HCT116 (cell line): ENCODE results near the gene TPPP3. TPM values are rescaled to one million over a fixed set of nuclear protein-coding genes. Genes with fewer than 3 reads are reported as not detected.

Experiments used
- ATAC-seq: fragments of 200-7000 bp; cut with Tn5 transposase; 2 replicates; pipeline ENCODE4 v1.9.1; 2020; ENCODE audit warnings: mild to moderate bottlenecking, moderate library complexity
- BruUV-seq: library from RNA; stranded (reverse); fragments of 400-500 nt; replicated peaks from 2 replicates; lab custom pipeline; 2021; lab: Mats Ljungman, UMichigan
- CTCF ChIA-PET: fragments of 300-600 bp; sonication (Branson Sonifier 250); formaldehyde crosslinking; loops from one replicate; lab custom pipeline; 2021; ENCODE audit warnings: antibody characterized with exemption; lab: Charles Lee
- POLR2A ChIA-PET: fragments of 300-600, 350-600 bp; sonication (Branson Sonifier 250); formaldehyde crosslinking; loops from one replicate; lab custom pipeline; 2021; ENCODE audit warnings: antibody characterized with exemption; lab: Charles Lee
- RAD21 ChIA-PET, 2 experiments: fragments of 300-600 bp; sonication (Branson Sonifier 250); formaldehyde crosslinking; loops; one replicate each; lab custom pipeline; 2023; ENCODE audit warnings: low total read pairs in 2 of 2; ENCODE audit not compliant: uncharacterized antibody in 2 of 2, unreplicated experiment in 2 of 2, low non-redundant PET in 1 of 2; lab: Charles Lee
- DNase-seq: peaks from one replicate; pipeline ENCODE4 v3.0.0-alpha.2; 2010; ENCODE audit warnings: low read depth, low spot score
- H2AFZ ChIP-seq: fragments of 200-600 bp; shearing (Covaris generic), sonication (generic); 2 replicates; pipeline ENCODE4 v1.6.1; 2017; ENCODE audit warnings: low read depth, mixed run types, mixed read lengths, antibody characterized with exemption, low read length; ENCODE audit not compliant: poor library complexity, severe bottlenecking
- H3K27ac ChIP-seq: 2 replicates; pipeline ENCODE4 v1.5.1; 2012; ENCODE audit warnings: low read depth, low read length
- H3K27me3 ChIP-seq: fragments of 200-600 bp; sonication (generic); 2 replicates; pipeline ENCODE4 v1.6.1; 2016; ENCODE audit warnings: mixed run types, low read length, mixed read lengths; ENCODE audit not compliant: insufficient read depth
- H3K36me3 ChIP-seq, 2 experiments: fragments of 200-500 bp in 1 of 2; fragments of 200-600 bp in 1 of 2; sonication (Bioruptor generic) in 1 of 2; sonication (generic) in 1 of 2; 2 replicates each; pipeline versions ENCODE4 v1.5.1 to v1.6.1; 2014 to 2016; ENCODE audit warnings: low read length in 2 of 2, inconsistent platforms in 1 of 2, mixed read lengths in 1 of 2, mixed run types in 1 of 2; ENCODE audit not compliant: insufficient read depth in 2 of 2, control insufficient read depth in 1 of 2
- H3K4me1 ChIP-seq, 2 experiments: fragments of 200-600 bp in 1 of 2; sonication (generic) in 1 of 2; 2 replicates each; pipeline versions ENCODE4 v1.5.1 to v1.6.1; 2012 to 2017; ENCODE audit warnings: low read length in 2 of 2, inconsistent platforms in 1 of 2, mild to moderate bottlenecking in 1 of 2, mixed read lengths in 1 of 2, mixed run types in 1 of 2, moderate library complexity in 1 of 2; ENCODE audit not compliant: insufficient read depth in 2 of 2, control insufficient read depth in 1 of 2
- H3K4me2 ChIP-seq: fragments of 200-600 bp; sonication (generic); 2 replicates; pipeline ENCODE4 v1.6.1; 2017; ENCODE audit warnings: mixed run types, low read length, mixed read lengths
- H3K4me3 ChIP-seq, 2 experiments: fragments of 200-600 bp in 1 of 2; sonication (generic) in 1 of 2; replicated peaks in 1 of 2; 2 replicates each; pipeline ENCODE4 v1.5.1; 2011 to 2016; ENCODE audit warnings: low read length in 2 of 2, control low read depth in 1 of 2, low read depth in 1 of 2, mild to moderate bottlenecking in 1 of 2, mixed read lengths in 1 of 2, mixed run types in 1 of 2
- H3K79me2 ChIP-seq: fragments of 200-600 bp; sonication (generic); 2 replicates; pipeline ENCODE4 v1.6.1; 2017; ENCODE audit warnings: mild to moderate bottlenecking, mixed run types, low read length, moderate library complexity, mixed read lengths; ENCODE audit not compliant: insufficient read depth
- H3K9ac ChIP-seq: fragments of 200-600 bp; sonication (generic); 2 replicates; pipeline ENCODE4 v1.6.1; 2016; ENCODE audit warnings: low read length, mixed read lengths
- H3K9me2 ChIP-seq: fragments of 200-600 bp; sonication (generic), shearing (Covaris generic); 2 replicates; pipeline ENCODE4 v1.6.1; 2017; ENCODE audit warnings: mixed run types, mild to moderate bottlenecking, moderate library complexity; ENCODE audit not compliant: insufficient read depth
- H3K9me3 ChIP-seq, 2 experiments: fragments of 200-500 bp in 1 of 2; fragments of 200-600 bp in 1 of 2; sonication (Bioruptor generic) in 1 of 2; sonication (generic) in 1 of 2; 2 replicates each; pipeline ENCODE4 v1.6.1; 2014 to 2017; ENCODE audit warnings: low read length in 2 of 2, mixed read lengths in 2 of 2, inconsistent platforms in 1 of 2, low read depth in 1 of 2, mild to moderate bottlenecking in 1 of 2, mixed run types in 1 of 2, moderate library complexity in 1 of 2; ENCODE audit not compliant: control insufficient read depth in 1 of 2, insufficient read depth in 1 of 2
- H4K20me1 ChIP-seq: fragments of 200-600 bp; sonication (generic), shearing (Covaris generic); 2 replicates; pipeline ENCODE4 v1.6.1; 2017; ENCODE audit warnings: mixed run types, mild to moderate bottlenecking, moderate library complexity; ENCODE audit not compliant: insufficient read depth
- EGR1 ChIP-seq: IDR thresholded peaks from 2 replicates; pipeline ENCODE4 v1.6.1; 2012; ENCODE audit warnings: low read depth
- EZH2 ChIP-seq: fragments of 200-600 bp; sonication (generic); IDR thresholded peaks from 2 replicates; pipeline ENCODE4 v1.6.1; 2017; ENCODE audit warnings: antibody characterized with exemption, mixed run types
- EZH2phosphoT487 ChIP-seq: fragments of 200-600 bp; IDR thresholded peaks from 2 replicates; pipeline ENCODE4 v1.6.1; 2018; ENCODE audit warnings: antibody characterized with exemption, borderline replicate concordance
- FOSL1 ChIP-seq: IDR thresholded peaks from 2 replicates; pipeline ENCODE4 v1.6.1; 2012; ENCODE audit warnings: low read depth
- POLR2A ChIP-seq: IDR thresholded peaks from 2 replicates; pipeline ENCODE4 v1.7.0; 2011; ENCODE audit warnings: borderline replicate concordance; ENCODE audit not compliant: insufficient read depth, insufficient read length; ENCODE audit errors: extremely low read depth
- RAD21 ChIP-seq: IDR thresholded peaks from 2 replicates; pipeline ENCODE4 v1.6.1; 2012; ENCODE audit warnings: low read depth, mild to moderate bottlenecking
- SP1 ChIP-seq: IDR thresholded peaks from 2 replicates; pipeline ENCODE4 v1.6.1; 2012; ENCODE audit warnings: low read depth
- YY1 ChIP-seq: IDR thresholded peaks from 2 replicates; pipeline ENCODE4 v1.6.1; 2011; ENCODE audit warnings: low read length, low read depth, moderate library complexity, mild to moderate bottlenecking; ENCODE audit not compliant: insufficient replicate concordance; ENCODE audit errors: extremely low read depth
- ZFX ChIP-seq: fragments of 450-650 bp; IDR thresholded peaks from 2 replicates; pipeline ENCODE4 v1.6.1; 2017
- intact Hi-C: fragments of 100-400 bp; cut with micrococcal nuclease; formaldehyde crosslinking; loops from 2 replicates; pipeline ENCODE4 v1.10.0; 2022
- total RNA-seq: library from RNA; stranded (reverse); gene quantifications from one replicate; pipeline ENCODE4 v1.2.1, GENCODE V29; 2021; ENCODE audit not compliant: unreplicated experiment
- TF ChIP-seq, protein P1 (sequence below): IDR thresholded peaks from 2 replicates; pipeline ENCODE4 v1.6.1; 2011; ENCODE audit warnings: mild to moderate bottlenecking, low read length, moderate library complexity; ENCODE audit not compliant: insufficient replicate concordance; ENCODE audit errors: extremely low read depth
- TF ChIP-seq, protein P2 (sequence below): IDR thresholded peaks from 2 replicates; pipeline ENCODE4 v1.6.1; 2012; ENCODE audit warnings: low read depth

Gene TPPP3
- total RNA-seq, 1 experiment from 2014 or later: 1.2 TPM

DNA sequence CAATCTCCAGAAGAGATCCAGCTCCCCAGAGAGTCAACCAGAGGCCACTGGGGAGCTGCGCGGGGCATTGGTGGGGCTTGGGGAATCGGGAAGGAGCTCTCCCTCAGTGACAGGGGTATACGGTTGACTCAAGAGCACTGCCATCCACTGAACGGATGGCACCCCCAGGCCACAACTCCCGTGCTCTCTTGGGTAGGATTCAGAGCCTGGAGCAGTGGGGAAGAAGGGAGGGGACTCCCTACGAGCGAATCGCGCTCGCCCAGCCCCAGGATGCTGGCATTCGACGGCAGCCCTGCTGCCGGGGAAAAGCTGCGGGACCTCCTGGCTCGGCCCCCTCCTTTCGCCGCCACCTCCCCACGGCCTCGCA lies 473 bp upstream of the TPPP3 start:
- Histone ChIP-seq H3K79me2 (no peaks in the 10 kb centered on the region), H3K9me2 (no peaks in the 10 kb centered on the region), H3K4me3 (no peak overlapping the region), H3K27ac (no peak overlapping the region), H3K9ac (no peak overlapping the region), H3K36me3 (no peaks in the 10 kb centered on the region), H3K4me2 (no peak overlapping the region), H4K20me1 (no peaks in the 10 kb centered on the region), H3K9me3 (no peaks in the 10 kb centered on the region), H2AFZ (no peak overlapping the region), H3K27me3 (no peaks in the 10 kb centered on the region), H3K4me1 (peaks cover 10 to 20% of the 10 kb centered on the region in 2 experiments)
- no peak for DNase-seq
- intact Hi-C loops: no loop called here
- ChIA-PET CTCF (no interaction called here), RAD21 (no interaction called here), POLR2A (no interaction called here)
- no peak for TF ChIP-seq POLR2A
- BruUV-seq: no TSS peak
- ATAC-seq: no peak

DNA sequence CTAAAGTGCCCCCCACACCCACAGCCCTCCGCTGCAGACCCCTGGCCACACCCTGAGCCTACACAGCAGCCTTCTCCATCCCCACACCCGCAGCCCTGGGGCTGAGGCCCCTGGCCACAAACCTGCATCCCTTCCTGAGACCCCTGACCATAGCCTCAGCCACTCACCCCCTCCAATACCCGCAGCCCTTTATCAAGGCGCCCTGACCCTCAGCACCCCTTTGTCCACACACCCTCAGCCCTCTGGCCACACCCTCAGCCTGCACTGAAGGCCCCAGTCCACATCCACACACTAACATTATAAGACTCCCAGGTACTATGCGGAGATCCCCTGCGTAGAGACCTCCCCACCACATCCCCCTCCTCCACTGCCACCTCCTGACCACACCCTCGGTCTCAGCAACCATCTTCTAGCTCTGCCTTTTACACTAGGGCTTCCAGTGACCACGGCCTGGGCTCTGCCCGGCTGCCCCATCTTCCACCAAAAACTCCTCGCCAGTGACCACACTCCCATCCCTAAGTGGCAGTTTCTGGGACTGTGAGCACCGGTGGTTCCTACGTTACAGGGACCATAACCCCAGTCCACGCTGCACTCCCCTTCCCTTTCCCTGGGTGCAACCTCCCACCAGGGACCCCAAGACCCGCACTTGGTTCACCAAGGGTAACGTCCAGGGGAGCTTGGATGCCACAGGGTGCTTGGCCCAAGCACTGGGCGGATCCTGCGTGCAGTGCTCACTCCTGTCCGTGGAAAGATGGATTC lies 818 bp downstream of the TPPP3 start:
- Histone ChIP-seq H3K9me3 (no peaks in the 10 kb centered on the region), H2AFZ (no peak overlapping the region), H3K27me3 (no peaks in the 10 kb centered on the region), H3K9ac (no peak overlapping the region), H3K4me3 (no peak overlapping the region), H3K4me1 (peaks cover 10 to 20% of the 10 kb centered on the region in 2 experiments), H3K9me2 (no peaks in the 10 kb centered on the region), H3K4me2 (no peak overlapping the region), H3K27ac (no peak overlapping the region), H3K36me3 (no peaks in the 10 kb centered on the region), H4K20me1 (no peaks in the 10 kb centered on the region), H3K79me2 (no peaks in the 10 kb centered on the region)
- BruUV-seq: no TSS peak
- ChIA-PET CTCF (no interaction called here), POLR2A (no interaction called here), RAD21 (no interaction called here)
- ATAC-seq: no peak
- intact Hi-C loops: no loop called here
- no peak for DNase-seq
- no peak for TF ChIP-seq POLR2A
- TF ChIP-seq FOSL1: no peak
- no peak for TF ChIP-seq RAD21
- no peak for TF ChIP-seq EGR1
- TF ChIP-seq, protein P1, sequence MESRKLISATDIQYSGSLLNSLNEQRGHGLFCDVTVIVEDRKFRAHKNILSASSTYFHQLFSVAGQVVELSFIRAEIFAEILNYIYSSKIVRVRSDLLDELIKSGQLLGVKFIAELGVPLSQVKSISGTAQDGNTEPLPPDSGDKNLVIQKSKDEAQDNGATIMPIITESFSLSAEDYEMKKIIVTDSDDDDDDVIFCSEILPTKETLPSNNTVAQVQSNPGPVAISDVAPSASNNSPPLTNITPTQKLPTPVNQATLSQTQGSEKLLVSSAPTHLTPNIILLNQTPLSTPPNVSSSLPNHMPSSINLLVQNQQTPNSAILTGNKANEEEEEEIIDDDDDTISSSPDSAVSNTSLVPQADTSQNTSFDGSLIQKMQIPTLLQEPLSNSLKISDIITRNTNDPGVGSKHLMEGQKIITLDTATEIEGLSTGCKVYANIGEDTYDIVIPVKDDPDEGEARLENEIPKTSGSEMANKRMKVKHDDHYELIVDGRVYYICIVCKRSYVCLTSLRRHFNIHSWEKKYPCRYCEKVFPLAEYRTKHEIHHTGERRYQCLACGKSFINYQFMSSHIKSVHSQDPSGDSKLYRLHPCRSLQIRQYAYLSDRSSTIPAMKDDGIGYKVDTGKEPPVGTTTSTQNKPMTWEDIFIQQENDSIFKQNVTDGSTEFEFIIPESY: no peak
- TF ChIP-seq, protein P2, sequence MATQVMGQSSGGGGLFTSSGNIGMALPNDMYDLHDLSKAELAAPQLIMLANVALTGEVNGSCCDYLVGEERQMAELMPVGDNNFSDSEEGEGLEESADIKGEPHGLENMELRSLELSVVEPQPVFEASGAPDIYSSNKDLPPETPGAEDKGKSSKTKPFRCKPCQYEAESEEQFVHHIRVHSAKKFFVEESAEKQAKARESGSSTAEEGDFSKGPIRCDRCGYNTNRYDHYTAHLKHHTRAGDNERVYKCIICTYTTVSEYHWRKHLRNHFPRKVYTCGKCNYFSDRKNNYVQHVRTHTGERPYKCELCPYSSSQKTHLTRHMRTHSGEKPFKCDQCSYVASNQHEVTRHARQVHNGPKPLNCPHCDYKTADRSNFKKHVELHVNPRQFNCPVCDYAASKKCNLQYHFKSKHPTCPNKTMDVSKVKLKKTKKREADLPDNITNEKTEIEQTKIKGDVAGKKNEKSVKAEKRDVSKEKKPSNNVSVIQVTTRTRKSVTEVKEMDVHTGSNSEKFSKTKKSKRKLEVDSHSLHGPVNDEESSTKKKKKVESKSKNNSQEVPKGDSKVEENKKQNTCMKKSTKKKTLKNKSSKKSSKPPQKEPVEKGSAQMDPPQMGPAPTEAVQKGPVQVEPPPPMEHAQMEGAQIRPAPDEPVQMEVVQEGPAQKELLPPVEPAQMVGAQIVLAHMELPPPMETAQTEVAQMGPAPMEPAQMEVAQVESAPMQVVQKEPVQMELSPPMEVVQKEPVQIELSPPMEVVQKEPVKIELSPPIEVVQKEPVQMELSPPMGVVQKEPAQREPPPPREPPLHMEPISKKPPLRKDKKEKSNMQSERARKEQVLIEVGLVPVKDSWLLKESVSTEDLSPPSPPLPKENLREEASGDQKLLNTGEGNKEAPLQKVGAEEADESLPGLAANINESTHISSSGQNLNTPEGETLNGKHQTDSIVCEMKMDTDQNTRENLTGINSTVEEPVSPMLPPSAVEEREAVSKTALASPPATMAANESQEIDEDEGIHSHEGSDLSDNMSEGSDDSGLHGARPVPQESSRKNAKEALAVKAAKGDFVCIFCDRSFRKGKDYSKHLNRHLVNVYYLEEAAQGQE: no peak
- no peak for TF ChIP-seq YY1
- TF ChIP-seq ZFX: no peak
- TF ChIP-seq EZH2phosphoT487: no peak
- no peak for TF ChIP-seq EZH2
- no peak for TF ChIP-seq SP1
